Common myeloid progenitor, CD34-positive (primary cell): ENCODE results near the gene CLEC2D.

ENCODE experiments used
- CTCF ChIA-PET: fragments of 350-600 bp; sonication (Branson Sonifier 250); formaldehyde crosslinking; loops from one replicate; lab custom pipeline; 2021; ENCODE audit warnings: antibody characterized with exemption; lab: Charles Lee
- POLR2A ChIA-PET: fragments of 350-600 bp; sonication (Branson Sonifier 250); formaldehyde crosslinking; loops from one replicate; lab custom pipeline; 2021; ENCODE audit warnings: antibody characterized with exemption; lab: Charles Lee
- DNase-seq, 3 donors: peaks; one replicate each; pipeline versions ENCODE4 v3.0.0 to v3.0.0-alpha.2; 2013
- H3K27ac ChIP-seq, 2 experiments: 1 replicate in 1 of 2; 2 replicates in 1 of 2; pipeline ENCODE4 v1.7.0; 2013; ENCODE audit warnings: inconsistent platforms in 2 of 2, low read length in 2 of 2, mild to moderate bottlenecking in 2 of 2, low read depth in 1 of 2, moderate library complexity in 1 of 2; ENCODE audit not compliant: severe bottlenecking in 2 of 2, insufficient read depth in 1 of 2, poor library complexity in 1 of 2
- H3K27me3 ChIP-seq, 5 experiments: replicated peaks in 2 of 5; 1 replicate in 3 of 5; 2 replicates in 2 of 5; pipeline versions ENCODE4 v1.6.1 to v1.7.0; 2013; ENCODE audit warnings: low read length in 4 of 5, mild to moderate bottlenecking in 2 of 5, moderate library complexity in 2 of 5, inconsistent platforms in 1 of 5; ENCODE audit not compliant: insufficient read depth in 5 of 5, control insufficient read depth in 4 of 5
- H3K36me3 ChIP-seq, 4 experiments: 1 replicate in 2 of 4; 2 replicates in 2 of 4; pipeline versions ENCODE4 v1.6.1 to v1.7.0; 2013; ENCODE audit warnings: low read length in 3 of 4, control low read depth in 1 of 4, mild to moderate bottlenecking in 1 of 4; ENCODE audit not compliant: control insufficient read depth in 4 of 4, insufficient read depth in 4 of 4
- H3K4me1 ChIP-seq, 4 experiments: 1 replicate in 3 of 4; 2 replicates in 1 of 4; pipeline versions ENCODE4 v1.6.1 to v1.7.1; 2013; ENCODE audit warnings: low read length in 3 of 4, mild to moderate bottlenecking in 3 of 4, control low read depth in 1 of 4, inconsistent platforms in 1 of 4, moderate library complexity in 1 of 4; ENCODE audit not compliant: control insufficient read depth in 4 of 4, insufficient read depth in 4 of 4; ENCODE audit errors: control extremely low read depth in 1 of 4
- H3K4me3 ChIP-seq, 7 experiments: 1 replicate in 4 of 7; 2 replicates in 3 of 7; pipeline versions ENCODE4 v1.5.1 to v1.7.0; 2013; ENCODE audit warnings: mild to moderate bottlenecking in 7 of 7, low read length in 6 of 7, moderate library complexity in 6 of 7, inconsistent platforms in 2 of 7, low read depth in 2 of 7, control low read depth in 1 of 7; ENCODE audit not compliant: insufficient read depth in 4 of 7, control insufficient read depth in 1 of 7; ENCODE audit errors: extremely low read depth in 1 of 7
- H3K9me3 ChIP-seq, 5 experiments: 1 replicate in 4 of 5; 2 replicates in 1 of 5; pipeline versions ENCODE4 v1.6.1 to v1.7.1; 2013; ENCODE audit warnings: low read length in 4 of 5, mild to moderate bottlenecking in 2 of 5, inconsistent platforms in 1 of 5, low read depth in 1 of 5, moderate library complexity in 1 of 5; ENCODE audit not compliant: control insufficient read depth in 4 of 5, insufficient read depth in 2 of 5; ENCODE audit errors: control extremely low read depth in 1 of 5
- WGBS: methylation state at CpG from one replicate; pipeline ENCODE4 v1.1.5; 2013; ENCODE audit not compliant: insufficient coverage; 5-methylcytosine and 5-hydroxymethylcytosine counted together

Gene CLEC2D

GRCh38 chr12:9730591-9730990, 61.1 kb downstream of the CLEC2D start:
- Histone ChIP-seq H3K9me3 (no peaks in the 10 kb centered on the region), H3K27me3 (no peaks in the 10 kb centered on the region), H3K4me1 (peaks cover 18 to 35% (median 27%) of the 10 kb centered on the region in 4 experiments), H3K4me3 (peak overlapping the region in 1 of 7 experiments; percentile 55), H3K27ac (no peak overlapping the region), H3K36me3 (no peaks in the 10 kb centered on the region)
- CTCF ChIA-PET, result interaction anchor here (1.5 kb wide), 1 partner anchor 12 kb away, joined by 3 read pairs; no protein-coding TSS in a partner anchor
- no peak for DNase-seq
- POLR2A ChIA-PET, result no interaction called here
- WGBS, result 93% methylated on average over 4 of the region's 6 CpGs

- Histone ChIP-seq H3K36me3 (no peaks in the 10 kb centered on the region), H3K27ac (peak overlapping the region; percentile 51 to 83), H3K9me3 (no peaks in the 10 kb centered on the region), H3K27me3 (no peaks in the 10 kb centered on the region), H3K4me1 (peaks cover 18 to 41% (median 31%) of the 10 kb centered on the region in 4 experiments), H3K4me3 (peak overlapping the region in 3 of 7 experiments; percentile 19 to 65 (median 55))
- ChIA-PET POLR2A (no interaction called here), CTCF (no interaction called here)
- no peak for DNase-seq
- 83% methylated on average over 2 of the region's 6 CpGs for WGBS
These were observed 61.9 kb downstream of the CLEC2D start for GRCh38 chr12:9731393-9731792.

GRCh38 chr12:9731797-9732196, 62.3 kb downstream of the CLEC2D start:
- peak overlapping the region; percentile 51 to 83 for H3K27ac ChIP-seq
- ChIA-PET POLR2A (no interaction called here), CTCF (no interaction called here)
- H3K27me3 ChIP-seq, result no peaks in the 10 kb centered on the region
- H3K36me3 ChIP-seq, result no peaks in the 10 kb centered on the region
- no peaks in the 10 kb centered on the region for H3K9me3 ChIP-seq
- H3K4me1 ChIP-seq, result peaks cover 18 to 45% (median 33%) of the 10 kb centered on the region in 4 experiments
- DNase-seq, result peak; percentile 40 to 85 (median 80)
- 60% methylated on average over 1 of the region's 2 CpGs for WGBS
- H3K4me3 ChIP-seq, result peak overlapping the region in 5 of 7 experiments; percentile 19 to 65 (median 44)

GRCh38 chr12:9732921-9733461, 63.5 kb downstream of the CLEC2D start, which contains the start of gene CLECL1:
CLECL1 (minus strand) TSS chr12:9733097.
- Histone ChIP-seq H3K9me3 (no peaks in the 10 kb centered on the region), H3K36me3 (no peaks in the 10 kb centered on the region), H3K27me3 (no peaks in the 10 kb centered on the region), H3K4me1 (peaks cover 25 to 57% (median 40%) of the 10 kb centered on the region in 4 experiments), H3K27ac (peak within 1 kb of the TSS; percentile 51 to 83), H3K4me3 (peak within 1 kb of the TSS in 5 of 7 experiments; percentile 19 to 65 (median 44))
- POLR2A ChIA-PET, result no interaction called here
- 90% methylated on average over 6 of the region's 8 CpGs for WGBS
- peak in 2 of 3 donors; percentile 71 to 77 for DNase-seq
- CTCF ChIA-PET, result interaction anchor here (0.9 kb wide), 2 partner anchors 10 to 24 kb away, joined by 4 read pairs; no protein-coding TSS in a partner anchor

GRCh38 chr12:9735601-9736000, 66.1 kb downstream of the CLEC2D start:
- CTCF ChIA-PET, result interaction anchor here (0.8 kb wide), 1 partner anchor 423 kb away, joined by 3 read pairs; no protein-coding TSS in a partner anchor
- Histone ChIP-seq H3K4me3 (no peak overlapping the region), H3K27me3 (no peaks in the 10 kb centered on the region), H3K36me3 (no peaks in the 10 kb centered on the region), H3K27ac (no peak overlapping the region), H3K4me1 (peaks cover 28 to 73% (median 56%) of the 10 kb centered on the region in 4 experiments), H3K9me3 (no peaks in the 10 kb centered on the region)
- POLR2A ChIA-PET, result no interaction called here
- 57% methylated on average over 1 of the region's 3 CpGs for WGBS
- no peak for DNase-seq

GRCh38 chr12:9736936-9737705, 67.6 kb downstream of the CLEC2D start:
- H3K27ac ChIP-seq, result peak overlapping the region; percentile 77 to 87
- 0% methylated on average over 1 of the region's 3 CpGs for WGBS

More at GRCh38 chr12:9736936-9737705, 67.6 kb downstream of the CLEC2D start:
- ChIA-PET CTCF (interaction anchor here (2.3 kb wide), 1 partner anchor 13 kb away, joined by 8 read pairs; no protein-coding TSS in a partner anchor), POLR2A (no interaction called here)
- H3K4me3 ChIP-seq, result peak overlapping the region in 3 of 7 experiments; percentile 20 to 45 (median 32)
- DNase-seq, result peak; percentile 59 to 90 (median 85)
- H3K36me3 ChIP-seq, result no peaks in the 10 kb centered on the region
- H3K27me3 ChIP-seq, result no peaks in the 10 kb centered on the region
- H3K4me1 ChIP-seq, result peaks cover 24 to 73% (median 53%) of the 10 kb centered on the region in 4 experiments
- no peaks in the 10 kb centered on the region for H3K9me3 ChIP-seq
